Stomach (tissue), 9 donors: ENCODE results near the gene SESN1. TPM values are rescaled to one million over a fixed set of nuclear protein-coding genes. Genes with fewer than 3 reads are reported as not detected.

Experiments
- DNase-seq, 2 donors: peaks; one replicate each; pipeline versions ENCODE4 v3.0.0 to v3.0.0-alpha.2; 2013 to 2019
- H3K27ac ChIP-seq, 5 donors: fragments of 200-600 bp in 4 of 5; sonication (generic) in 4 of 5; one replicate each; pipeline ENCODE4 v1.5.1; 2013 to 2019; ENCODE audit warnings: mild to moderate bottlenecking in 1 of 5, moderate library complexity in 1 of 5
- H3K27me3 ChIP-seq, 3 donors: fragments of 200-600 bp; sonication (generic); one replicate each; pipeline ENCODE4 v1.5.1; 2017 to 2019; ENCODE audit warnings: mixed run types in 1 of 3
- H3K36me3 ChIP-seq, 4 donors: fragments of 200-600 bp; sonication (generic); 1 replicate in 3 of 4; 2 replicates in 1 of 4; pipeline ENCODE4 v1.5.1; 2016 to 2019
- H3K4me1 ChIP-seq, 4 donors: fragments of 200-600 bp; sonication (generic); one replicate each; pipeline ENCODE4 v1.5.1; 2016 to 2019
- H3K4me3 ChIP-seq, 4 donors: fragments of 200-600 bp; sonication (generic) in 3 of 4; one replicate each; pipeline ENCODE4 v1.5.1; 2016 to 2019; ENCODE audit warnings: mild to moderate bottlenecking in 1 of 4
- H3K9me3 ChIP-seq, 4 donors: fragments of 200-600 bp; sonication (generic); one replicate each; pipeline ENCODE4 v1.5.1; 2016 to 2019
- CTCF ChIP-seq, 7 experiments: fragments of 450-650 bp in 4 of 7; fragments of 200-600 bp in 3 of 7; sonication (generic) in 3 of 7; IDR thresholded peaks; one replicate each; pipeline ENCODE4 v1.5.1; 2016 to 2019; ENCODE audit warnings: antibody characterized with exemption in 7 of 7, control low read depth in 2 of 7, mild to moderate bottlenecking in 1 of 7
- EP300 ChIP-seq: sonication (generic); formaldehyde crosslinking; IDR thresholded peaks from one replicate; pipeline ENCODE4 v1.6.1; 2017; ENCODE audit warnings: antibody characterized with exemption
- POLR2A ChIP-seq, 4 donors: fragments of 450-650 bp; IDR thresholded peaks; one replicate each; pipeline ENCODE4 v1.6.1; 2016; ENCODE audit warnings: antibody characterized with exemption in 4 of 4, control low read depth in 2 of 4, mild to moderate bottlenecking in 1 of 4, moderate library complexity in 1 of 4
- POLR2AphosphoS5 ChIP-seq, 3 donors: sonication (generic); formaldehyde crosslinking; IDR thresholded peaks; one replicate each; pipeline ENCODE4 v1.6.1; 2016; ENCODE audit warnings: antibody characterized with exemption in 3 of 3
- WGBS, 5 donors: extraction: QIAGEN DNeasy Blood & Tissue Kit in 3 of 5; methylation state at CpG; one replicate each; pipeline versions ENCODE4 v1.1.5 to v1.1.7; 2013 to 2018; 5-methylcytosine and 5-hydroxymethylcytosine counted together
- intact Hi-C: fragments of 100-400 bp; cut with DNase I; formaldehyde crosslinking; loops from one replicate; pipeline ENCODE4 v1.15.1; 2023; ENCODE audit warnings: low total_unique reads
- polyA plus RNA-seq, 3 donors: library from polyadenylated mRNA; stranded (reverse); fragments of 200-250 nt; gene quantifications; one replicate each; pipeline ENCODE4 v1.2.3, GENCODE V29; 2013
- total RNA-seq, 5 donors: library from RNA; depleted of rRNA; stranded (reverse); fragments of >200 nt; gene quantifications; one replicate each; pipeline versions ENCODE4 v1.1.0 to v1.2.3, GENCODE V29; 2014 to 2016
- donor health status: healthy with polysubstance abuse.
- donor health status: Bipolar disorder and iron deficiency.
- donor health status: healthy.

SESN1 gene
- total and polyA plus RNA-seq, 8 donors: 11.0 to 201 (median 33.3) TPM

- Histone ChIP-seq H3K27me3 (no peaks in the 10 kb centered on the region), H3K27ac (no peak overlapping the region), H3K4me1 (peaks cover 0 to 19% (median 6%) of the 10 kb centered on the region in 4 donors), H3K9me3 (no peaks in the 10 kb centered on the region), H3K4me3 (no peak overlapping the region), H3K36me3 (no peaks in the 10 kb centered on the region)
- WGBS, 5 donors: 80 to 94% (median 91%) methylated on average over 4 of the region's 4 CpGs
- intact Hi-C loops: no loop called here
- no peak for DNase-seq
- TF ChIP-seq POLR2A (IDR thresholded peaks at IDR 0.05): no peak
Measured at GRCh38 chr6:109024784-109025183, 69.9 kb downstream of the SESN1 start.

- H3K36me3 ChIP-seq: no peaks in the 10 kb centered on the region
Measured at GRCh38 chr6:109024368-109024767, 70.3 kb downstream of the SESN1 start.

GRCh38 chr6:109023356-109023925 lies 71.2 kb downstream of the SESN1 start:
- Histone ChIP-seq H3K4me3 (no peak overlapping the region), H3K27me3 (no peaks in the 10 kb centered on the region), H3K9me3 (no peaks in the 10 kb centered on the region), H3K27ac (peak overlapping the region in 1 of 5 donors; percentile 25), H3K4me1 (peaks cover 0 to 19% (median 6%) of the 10 kb centered on the region in 4 donors), H3K36me3 (no peaks in the 10 kb centered on the region)
- intact Hi-C loops: no loop called here
- DNase-seq: no peak
- TF ChIP-seq CTCF (IDR thresholded peaks at IDR 0.05) (no peak), POLR2AphosphoS5 (IDR thresholded peaks at IDR 0.05) (no peak), POLR2A (IDR thresholded peaks at IDR 0.05) (no peak), EP300 (no peak)

More at GRCh38 chr6:109024368-109024767, 70.3 kb downstream of the SESN1 start:
- no peaks in the 10 kb centered on the region for H3K27me3 ChIP-seq
- no peak overlapping the region for H3K27ac ChIP-seq
- H3K4me1 ChIP-seq: peaks cover 0 to 19% (median 6%) of the 10 kb centered on the region in 4 donors
- WGBS, 5 donors: 95 to 99% (median 97%) methylated on average over 2 of the region's 2 CpGs
- no peaks in the 10 kb centered on the region for H3K9me3 ChIP-seq
- no peak for TF ChIP-seq POLR2A (IDR thresholded peaks at IDR 0.05)
- intact Hi-C loops: no loop called here
- H3K4me3 ChIP-seq: no peak overlapping the region
- no peak for DNase-seq

GRCh38 chr6:109021870-109022269 lies 72.8 kb downstream of the SESN1 start:
- H3K9me3 ChIP-seq: no peaks in the 10 kb centered on the region
- no peak for TF ChIP-seq POLR2A (IDR thresholded peaks at IDR 0.05)
- TF ChIP-seq EP300: no peak
- no peak for TF ChIP-seq POLR2AphosphoS5 (IDR thresholded peaks at IDR 0.05)
- TF ChIP-seq CTCF (IDR thresholded peaks at IDR 0.05): no peak
- intact Hi-C loops: no loop called here
- H3K4me1 ChIP-seq: peaks cover 0 to 19% (median 6%) of the 10 kb centered on the region in 4 donors
- DNase-seq: no peak
- no peaks in the 10 kb centered on the region for H3K36me3 ChIP-seq
- no peak overlapping the region for H3K4me3 ChIP-seq
- 97 to 100% (median 97%) methylated on average over 1 of the region's 1 CpG for WGBS, 5 donors
- no peaks in the 10 kb centered on the region for H3K27me3 ChIP-seq
- no peak overlapping the region for H3K27ac ChIP-seq

- H3K4me1 ChIP-seq: peaks cover 0 to 22% (median 9%) of the 10 kb centered on the region in 4 donors
- WGBS, 5 donors: 26 to 48% (median 42%) methylated on average over 1 of the region's 1 CpG
- no peak overlapping the region for H3K27ac ChIP-seq
- intact Hi-C loops: no loop called here
- DNase-seq: peak in 1 of 2 donors; percentile 25
- H3K9me3 ChIP-seq: no peaks in the 10 kb centered on the region
- TF ChIP-seq POLR2A (IDR thresholded peaks at IDR 0.05): no peak
- TF ChIP-seq EP300: no peak
- no peak for TF ChIP-seq CTCF (IDR thresholded peaks at IDR 0.05)
- TF ChIP-seq POLR2AphosphoS5 (IDR thresholded peaks at IDR 0.05): no peak
- H3K4me3 ChIP-seq: no peak overlapping the region
- H3K36me3 ChIP-seq: no peaks in the 10 kb centered on the region
- H3K27me3 ChIP-seq: no peaks in the 10 kb centered on the region
Measured at GRCh38 chr6:109019911-109020310, 74.7 kb downstream of the SESN1 start.
